Suprapubic skin (tissue), 4 donors: ENCODE results near the gene SHC3. TPM values are rescaled to one million over a fixed set of nuclear protein-coding genes. Genes with fewer than 3 reads are reported as not detected.

ENCODE experiments used
- DNase-seq, 2 donors: peaks; one replicate each; pipeline ENCODE4 v3.0.0-alpha.2; 2019; ENCODE audit warnings: low spot score in 2 of 2
- H3K27ac ChIP-seq: fragments of 200-600 bp; sonication (generic); one replicate; pipeline ENCODE4 v1.5.1; 2019
- H3K27me3 ChIP-seq: fragments of 200-600 bp; sonication (generic); one replicate; pipeline ENCODE4 v1.5.1; 2019
- H3K36me3 ChIP-seq: fragments of 200-600 bp; sonication (generic); one replicate; pipeline ENCODE4 v1.5.1; 2019
- H3K4me1 ChIP-seq: fragments of 200-600 bp; sonication (generic); one replicate; pipeline ENCODE4 v1.5.1; 2019
- H3K4me3 ChIP-seq: fragments of 200-600 bp; sonication (generic); one replicate; pipeline ENCODE4 v1.5.1; 2019; ENCODE audit warnings: mild to moderate bottlenecking
- H3K9me3 ChIP-seq: fragments of 200-600 bp; sonication (generic); one replicate; pipeline ENCODE4 v1.5.1; 2019
- EP300 ChIP-seq: sonication (generic); formaldehyde crosslinking; IDR thresholded peaks from one replicate; pipeline ENCODE4 v1.6.1; 2017; ENCODE audit warnings: antibody characterized with exemption
- POLR2A ChIP-seq, 2 donors: fragments of 450-650 bp; IDR thresholded peaks; one replicate each; pipeline ENCODE4 v1.6.1; 2017; ENCODE audit warnings: antibody characterized with exemption in 2 of 2, mild to moderate bottlenecking in 2 of 2, moderate library complexity in 2 of 2
- POLR2AphosphoS5 ChIP-seq, 3 donors: sonication (generic); formaldehyde crosslinking; IDR thresholded peaks; one replicate each; pipeline ENCODE4 v1.6.1; 2017; ENCODE audit warnings: antibody characterized with exemption in 3 of 3
- WGBS: methylation state at CpG from one replicate; pipeline ENCODE4 v1.1.5; 2018; 5-methylcytosine and 5-hydroxymethylcytosine counted together
- total RNA-seq, 4 donors: library from RNA; depleted of rRNA; stranded (reverse); fragments of >200 nt; gene quantifications; one replicate each; pipeline ENCODE4 v1.1.0, GENCODE V29; 2016
- TF ChIP-seq, protein P1 (sequence below), 2 donors: fragments of 200-600 bp in 1 of 2; fragments of 450-650 bp in 1 of 2; sonication (generic) in 1 of 2; IDR thresholded peaks; one replicate each; pipeline ENCODE4 v1.5.1; 2016 to 2019; ENCODE audit warnings: antibody characterized with exemption in 2 of 2, mild to moderate bottlenecking in 1 of 2, moderate library complexity in 1 of 2

The SHC3 gene
- total RNA-seq, 4 donors from 2014 or later = 1.7 to 6.0 (median 3.2) TPM

DNA sequence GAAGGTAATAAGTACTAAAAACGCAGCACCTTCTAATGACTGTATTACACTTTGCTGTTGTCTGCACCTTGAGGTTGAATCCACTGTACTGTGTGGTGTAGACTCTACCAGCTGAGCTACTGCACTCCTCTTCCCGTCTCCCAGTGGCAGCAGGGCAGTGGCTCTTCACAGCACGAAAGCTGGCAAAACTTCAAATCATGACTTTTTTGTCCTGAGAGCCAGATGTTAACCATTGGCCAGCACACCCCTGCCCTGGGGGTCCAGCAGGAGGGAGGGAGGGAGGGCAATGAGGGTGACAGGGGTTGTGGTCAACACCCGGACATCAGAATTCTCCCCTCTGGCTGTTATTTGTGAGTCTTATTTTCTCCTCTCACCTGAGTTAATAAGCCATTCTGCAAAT lies 11.8 kb downstream of the SHC3 start:
- Histone ChIP-seq H3K36me3 (no peaks in the 10 kb centered on the region), H3K4me1 (peaks cover 22% of the 10 kb centered on the region), H3K9me3 (no peaks in the 10 kb centered on the region), H3K4me3 (no peak overlapping the region), H3K27me3 (no peaks in the 10 kb centered on the region), H3K27ac (no peak overlapping the region)
- WGBS = 61% methylated on average over 4 of the region's 4 CpGs
- TF ChIP-seq, protein P1, sequence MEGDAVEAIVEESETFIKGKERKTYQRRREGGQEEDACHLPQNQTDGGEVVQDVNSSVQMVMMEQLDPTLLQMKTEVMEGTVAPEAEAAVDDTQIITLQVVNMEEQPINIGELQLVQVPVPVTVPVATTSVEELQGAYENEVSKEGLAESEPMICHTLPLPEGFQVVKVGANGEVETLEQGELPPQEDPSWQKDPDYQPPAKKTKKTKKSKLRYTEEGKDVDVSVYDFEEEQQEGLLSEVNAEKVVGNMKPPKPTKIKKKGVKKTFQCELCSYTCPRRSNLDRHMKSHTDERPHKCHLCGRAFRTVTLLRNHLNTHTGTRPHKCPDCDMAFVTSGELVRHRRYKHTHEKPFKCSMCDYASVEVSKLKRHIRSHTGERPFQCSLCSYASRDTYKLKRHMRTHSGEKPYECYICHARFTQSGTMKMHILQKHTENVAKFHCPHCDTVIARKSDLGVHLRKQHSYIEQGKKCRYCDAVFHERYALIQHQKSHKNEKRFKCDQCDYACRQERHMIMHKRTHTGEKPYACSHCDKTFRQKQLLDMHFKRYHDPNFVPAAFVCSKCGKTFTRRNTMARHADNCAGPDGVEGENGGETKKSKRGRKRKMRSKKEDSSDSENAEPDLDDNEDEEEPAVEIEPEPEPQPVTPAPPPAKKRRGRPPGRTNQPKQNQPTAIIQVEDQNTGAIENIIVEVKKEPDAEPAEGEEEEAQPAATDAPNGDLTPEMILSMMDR (IDR thresholded peaks at IDR 0.05) = no peak
- no peak for TF ChIP-seq POLR2AphosphoS5 (IDR thresholded peaks at IDR 0.05)
- TF ChIP-seq EP300 = no peak
- TF ChIP-seq POLR2A (IDR thresholded peaks at IDR 0.05) = no peak
- DNase-seq = no peak

DNA sequence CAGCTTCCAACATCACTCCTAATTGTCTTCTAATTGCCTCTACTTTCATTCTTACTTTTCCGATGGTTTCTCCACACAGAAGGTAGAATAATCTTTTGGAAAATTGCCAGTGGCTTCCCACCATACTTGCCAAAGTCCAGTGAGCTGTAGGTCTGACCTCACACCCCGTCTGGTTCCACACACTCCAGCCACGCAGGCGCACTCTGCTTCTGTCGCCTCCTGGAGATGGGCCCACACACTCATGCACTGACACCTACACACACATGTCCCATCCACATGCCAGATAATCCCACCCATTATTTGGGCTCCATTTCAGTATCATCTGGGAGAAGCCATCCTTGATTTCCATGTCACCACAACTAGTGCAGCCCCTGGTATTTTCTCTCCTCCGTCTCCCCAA lies 12.7 kb downstream of the SHC3 start:
- TF ChIP-seq EP300 (no peak), POLR2AphosphoS5 (IDR thresholded peaks at IDR 0.05) (no peak)
- 84% methylated on average over 6 of the region's 6 CpGs for WGBS

DNA sequence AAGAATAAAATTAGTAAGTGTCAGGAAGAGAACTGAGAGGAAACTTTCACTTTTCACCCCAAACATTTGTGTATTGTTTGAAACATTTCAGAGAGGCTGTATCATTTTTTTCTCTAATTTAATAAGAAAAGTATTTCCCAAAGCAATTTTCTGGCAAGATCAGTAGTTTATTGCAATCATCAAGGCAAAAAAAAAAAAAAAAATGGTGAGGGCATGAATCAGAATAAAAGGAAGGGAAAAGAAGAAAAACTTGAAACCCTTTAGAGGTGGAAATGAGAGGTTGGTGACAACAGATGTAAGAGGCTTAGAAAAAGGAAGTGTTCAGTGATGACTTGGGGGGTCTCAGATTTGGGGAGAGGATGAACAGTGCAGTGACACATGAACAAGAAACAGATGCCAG lies 13.3 kb downstream of the SHC3 start:
- no peak overlapping the region for H3K27ac ChIP-seq
- TF ChIP-seq POLR2A (IDR thresholded peaks at IDR 0.05) = no peak
- TF ChIP-seq, protein P1 (IDR thresholded peaks at IDR 0.05) = no peak
- TF ChIP-seq EP300 = no peak
- TF ChIP-seq POLR2AphosphoS5 (IDR thresholded peaks at IDR 0.05) = no peak
- no peak for DNase-seq

More for the DNA sequence above, 12.7 kb downstream of the SHC3 start:
- no peak for DNase-seq
- Histone ChIP-seq H3K9me3 (no peaks in the 10 kb centered on the region), H3K4me3 (no peak overlapping the region), H3K27ac (no peak overlapping the region), H3K36me3 (no peaks in the 10 kb centered on the region), H3K4me1 (peaks cover 18% of the 10 kb centered on the region), H3K27me3 (no peaks in the 10 kb centered on the region)

DNA sequence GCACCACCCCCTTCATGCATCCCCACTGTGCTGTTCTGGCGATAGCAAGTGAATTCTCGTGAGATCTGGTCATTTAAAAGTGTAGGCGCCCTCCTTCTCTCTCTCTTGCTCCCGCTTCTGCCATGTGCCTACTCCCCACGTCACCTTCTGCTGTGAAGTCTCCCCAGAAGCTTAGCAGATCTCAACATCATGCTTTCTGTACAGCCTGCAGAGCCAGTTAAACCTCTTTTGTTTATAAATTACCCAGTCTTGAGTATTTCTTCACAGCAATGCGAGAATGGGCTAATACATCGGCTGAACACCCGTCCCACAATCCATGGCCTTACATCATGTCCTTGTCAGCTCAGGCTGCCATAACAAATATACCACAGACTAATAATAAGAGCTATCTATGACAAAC lies 17.4 kb downstream of the SHC3 start:
- no peaks in the 10 kb centered on the region for H3K9me3 ChIP-seq
- 83% methylated on average over 8 of the region's 8 CpGs for WGBS
- H3K36me3 ChIP-seq = no peaks in the 10 kb centered on the region
- TF ChIP-seq EP300 = no peak
- TF ChIP-seq, protein P1 (IDR thresholded peaks at IDR 0.05) = no peak
- no peak for TF ChIP-seq POLR2AphosphoS5 (IDR thresholded peaks at IDR 0.05)
- TF ChIP-seq POLR2A (IDR thresholded peaks at IDR 0.05) = no peak
- no peaks in the 10 kb centered on the region for H3K27me3 ChIP-seq
- H3K4me1 ChIP-seq = no peaks in the 10 kb centered on the region
- H3K27ac ChIP-seq = no peak overlapping the region
- H3K4me3 ChIP-seq = no peak overlapping the region
- no peak for DNase-seq

More for the DNA sequence above, 13.3 kb downstream of the SHC3 start:
- Histone ChIP-seq H3K4me1 (peaks cover 18% of the 10 kb centered on the region), H3K27me3 (no peaks in the 10 kb centered on the region), H3K9me3 (no peaks in the 10 kb centered on the region), H3K4me3 (no peak overlapping the region), H3K36me3 (no peaks in the 10 kb centered on the region)

DNA sequence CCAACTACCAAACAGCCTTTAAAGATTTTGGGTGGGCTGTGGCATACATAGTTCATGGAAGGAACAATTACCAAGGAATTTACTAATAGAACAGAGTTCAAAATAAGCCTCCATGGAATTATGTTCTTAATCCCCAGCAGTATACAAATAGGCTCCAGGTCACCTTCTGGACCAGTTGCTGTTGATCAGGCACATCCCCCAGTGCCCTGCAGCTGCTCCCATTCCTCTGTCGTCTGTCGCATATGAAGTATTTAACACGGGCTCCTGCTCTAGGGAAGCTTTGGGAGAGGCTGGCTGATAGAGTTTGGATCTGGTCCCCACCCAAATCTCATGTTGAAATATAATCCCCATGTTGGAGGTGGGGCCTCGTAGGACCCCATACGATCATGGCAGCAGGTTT lies 17.8 kb downstream of the SHC3 start:
- DNase-seq = no peak
- TF ChIP-seq EP300 (no peak), POLR2AphosphoS5 (IDR thresholded peaks at IDR 0.05) (no peak), POLR2A (IDR thresholded peaks at IDR 0.05) (no peak)
- TF ChIP-seq, protein P1 (IDR thresholded peaks at IDR 0.05) = no peak
- H3K9me3 ChIP-seq = no peaks in the 10 kb centered on the region
- no peak overlapping the region for H3K27ac ChIP-seq
- no peaks in the 10 kb centered on the region for H3K27me3 ChIP-seq
- H3K36me3 ChIP-seq = no peaks in the 10 kb centered on the region
- no peak overlapping the region for H3K4me3 ChIP-seq
- H3K4me1 ChIP-seq = no peaks in the 10 kb centered on the region
- WGBS = 80% methylated on average over 5 of the region's 5 CpGs
